SU-DHL-6 (cell line): ENCODE measurements around the gene ZNF229.
"Not testable (repeated sequence)": the region's sequence is repeated elsewhere in the genome, so short reads cannot be mapped to it uniquely, and the experiment has no call there.

Source experiments
- H2AFZ ChIP-seq: fragments of 200-600 bp; sonication (generic); 2 replicates; pipeline ENCODE4 v1.6.1; 2014; ENCODE audit warnings: low read depth, mild to moderate bottlenecking, moderate library complexity, mixed read lengths, antibody characterized with exemption, low read length; ENCODE audit not compliant: severe bottlenecking
- H3F3A ChIP-seq: fragments of 200-600 bp; shearing (Covaris generic); 2 replicates; pipeline ENCODE4 v1.6.0; 2016; ENCODE audit warnings: antibody characterized with exemption, mild to moderate bottlenecking; ENCODE audit not compliant: insufficient read depth
- H3K27ac ChIP-seq: fragments of 200-600 bp; sonication (generic); 2 replicates; pipeline ENCODE4 v1.5.1; 2016; ENCODE audit warnings: low read depth, mild to moderate bottlenecking, low read length, moderate library complexity, mixed read lengths
- H3K27me3 ChIP-seq: fragments of 200-600 bp; sonication (generic), shearing (Covaris generic); 2 replicates; pipeline ENCODE4 v1.6.0; 2014; ENCODE audit warnings: mild to moderate bottlenecking, low read length
- H3K36me3 ChIP-seq: fragments of 200-600 bp; sonication (generic); 2 replicates; pipeline ENCODE4 v1.6.1; 2014; ENCODE audit warnings: mild to moderate bottlenecking, low read length, mixed read lengths
- H3K4me2 ChIP-seq: fragments of 300-600, 200-600 bp; shearing (Covaris generic), sonication (generic); 2 replicates; pipeline ENCODE4 v1.6.0; 2014; ENCODE audit warnings: low read length, low read depth, mild to moderate bottlenecking; ENCODE audit not compliant: poor library complexity, severe bottlenecking
- H3K4me3 ChIP-seq: fragments of 200-600 bp; sonication (generic); 2 replicates; pipeline ENCODE4 v1.5.1; 2014; ENCODE audit warnings: antibody characterized with exemption, low read length, mild to moderate bottlenecking, mixed read lengths; ENCODE audit not compliant: insufficient read depth, poor library complexity, severe bottlenecking
- H3K79me2 ChIP-seq: fragments of 200-600 bp; sonication (generic); 2 replicates; pipeline ENCODE4 v1.6.1; 2014; ENCODE audit warnings: mild to moderate bottlenecking, low read length, moderate library complexity; ENCODE audit not compliant: insufficient read depth
- H3K9ac ChIP-seq: fragments of 200-600 bp; sonication (generic); 2 replicates; pipeline ENCODE4 v1.7.0; 2014; ENCODE audit warnings: mild to moderate bottlenecking, low read length
- H3K9me2 ChIP-seq: fragments of 200-600 bp; sonication (generic); replicated peaks from 2 replicates; pipeline ENCODE4 v1.6.1; 2014; ENCODE audit warnings: low read length; ENCODE audit not compliant: insufficient read depth
- H3K9me3 ChIP-seq: fragments of 200-600 bp; sonication (generic); 2 replicates; pipeline ENCODE4 v1.6.1; 2014; ENCODE audit warnings: low read length, mixed read lengths; ENCODE audit not compliant: insufficient read depth
- H4K20me1 ChIP-seq: fragments of 200-600 bp; sonication (generic); 2 replicates; pipeline ENCODE4 v1.6.1; 2014; ENCODE audit warnings: low read depth, mild to moderate bottlenecking, antibody characterized with exemption, low read length, moderate library complexity, mixed read lengths
- CTCF ChIP-seq: fragments of 200-600 bp; sonication (generic); IDR thresholded peaks from one replicate; pipeline ENCODE4 v1.5.1; 2017; ENCODE audit warnings: antibody characterized with exemption, mild to moderate bottlenecking, low read length, moderate library complexity; ENCODE audit not compliant: insufficient read depth, poor library complexity, severe bottlenecking
- EZH2phosphoT487 ChIP-seq: fragments of 200-600 bp; sonication (generic), shearing (Covaris generic); conservative IDR thresholded peaks from 2 replicates; pipeline ENCODE4 v1.6.1; 2018; ENCODE audit warnings: mild to moderate bottlenecking, antibody characterized with exemption, low read length, moderate library complexity, mixed read lengths

The ZNF229 gene

GRCh38 chr19:44401139-44402115, 46.8 kb downstream of the ZNF229 start, which contains the start of gene ZNF285:
Gene ZNF285, minus strand, starts transcription at chr19:44401608. Its CDS starts 4,395 bp downstream, at chr19:44397213.
- no peak for TF ChIP-seq EZH2phosphoT487
- no peak for TF ChIP-seq CTCF
- Histone ChIP-seq H4K20me1 (no peaks in the 10 kb centered on the region), H3K79me2 (no peaks in the 10 kb centered on the region), H3K4me3 (no peak within 1 kb of the TSS), H2AFZ (no peak within 1 kb of the TSS), H3K36me3 (no peaks in the 10 kb centered on the region), H3K9ac (no peak within 1 kb of the TSS), H3K4me2 (no peak within 1 kb of the TSS), H3K9me3 (no peaks in the 10 kb centered on the region), H3F3A (no peaks in the 10 kb centered on the region), H3K9me2 (no peaks in the 10 kb centered on the region), H3K27me3 (no peaks in the 10 kb centered on the region), H3K27ac (no peak within 1 kb of the TSS)

GRCh38 chr19:44389268-44389667, 59.0 kb downstream of the ZNF229 start:
- H2AFZ ChIP-seq, H3K79me2 ChIP-seq, H3K9ac ChIP-seq, H3K9me3 ChIP-seq, H4K20me1 ChIP-seq, H3K4me3 ChIP-seq, H3F3A ChIP-seq, H3K27me3 ChIP-seq, H3K36me3 ChIP-seq, H3K4me2 ChIP-seq, H3K27ac ChIP-seq, H3K9me2 ChIP-seq: not testable (repeated sequence)
